Hepatocyte (in vitro differentiated cells): ENCODE results near the gene PPAT.

ENCODE experiments used
- EZH2phosphoT487 ChIP-seq: fragments of 200-600 bp; sonication (generic); IDR thresholded peaks from one replicate; pipeline ENCODE4 v1.6.1; 2018; ENCODE audit warnings: antibody characterized with exemption, mild to moderate bottlenecking, low read depth, moderate library complexity; ENCODE audit not compliant: unreplicated experiment, severe bottlenecking
- TF ChIP-seq, protein P1 (sequence below): fragments of 200-600 bp; sonication (generic); IDR thresholded peaks from 2 replicates; pipeline ENCODE4 v1.5.1; 2016; ENCODE audit warnings: antibody characterized with exemption, mild to moderate bottlenecking; ENCODE audit not compliant: poor library complexity

DNA sequence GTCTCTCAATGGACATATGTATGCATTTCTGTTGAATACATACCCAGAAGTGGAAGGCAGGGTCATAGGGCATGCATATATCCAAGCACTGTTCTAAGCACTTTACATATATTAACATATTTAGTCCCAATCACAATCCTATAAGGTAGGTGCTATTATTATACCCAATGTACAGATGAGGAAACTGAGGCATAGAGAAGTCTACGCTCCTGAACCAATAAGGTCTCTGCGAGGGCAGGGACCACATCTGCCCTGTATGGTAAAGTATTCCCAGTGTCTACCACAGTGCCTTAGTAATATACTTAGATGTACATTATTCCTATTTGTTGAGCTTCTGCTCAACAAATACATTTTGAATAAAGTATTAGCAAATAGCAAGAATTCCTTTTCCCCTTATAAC is 5.2 kb downstream of the PPAT start:
- TF ChIP-seq, protein P1, sequence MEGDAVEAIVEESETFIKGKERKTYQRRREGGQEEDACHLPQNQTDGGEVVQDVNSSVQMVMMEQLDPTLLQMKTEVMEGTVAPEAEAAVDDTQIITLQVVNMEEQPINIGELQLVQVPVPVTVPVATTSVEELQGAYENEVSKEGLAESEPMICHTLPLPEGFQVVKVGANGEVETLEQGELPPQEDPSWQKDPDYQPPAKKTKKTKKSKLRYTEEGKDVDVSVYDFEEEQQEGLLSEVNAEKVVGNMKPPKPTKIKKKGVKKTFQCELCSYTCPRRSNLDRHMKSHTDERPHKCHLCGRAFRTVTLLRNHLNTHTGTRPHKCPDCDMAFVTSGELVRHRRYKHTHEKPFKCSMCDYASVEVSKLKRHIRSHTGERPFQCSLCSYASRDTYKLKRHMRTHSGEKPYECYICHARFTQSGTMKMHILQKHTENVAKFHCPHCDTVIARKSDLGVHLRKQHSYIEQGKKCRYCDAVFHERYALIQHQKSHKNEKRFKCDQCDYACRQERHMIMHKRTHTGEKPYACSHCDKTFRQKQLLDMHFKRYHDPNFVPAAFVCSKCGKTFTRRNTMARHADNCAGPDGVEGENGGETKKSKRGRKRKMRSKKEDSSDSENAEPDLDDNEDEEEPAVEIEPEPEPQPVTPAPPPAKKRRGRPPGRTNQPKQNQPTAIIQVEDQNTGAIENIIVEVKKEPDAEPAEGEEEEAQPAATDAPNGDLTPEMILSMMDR, result no peak
- TF ChIP-seq EZH2phosphoT487, result no peak
